LNCaP clone FGC (cell line): ENCODE measurements around the gene IGF1.

ENCODE experiments used
- DNase-seq: peaks from one replicate; pipeline ENCODE4 v3.0.0-alpha.2; 2011; ENCODE audit warnings: low read depth
- H3K4me3 ChIP-seq: 2 replicates; pipeline ENCODE4 v1.5.1; 2011; ENCODE audit warnings: mild to moderate bottlenecking, low read depth, low read length, control low read depth
- TF ChIP-seq, protein P1 (sequence below): IDR thresholded peaks from 2 replicates; pipeline ENCODE4 v1.5.1; 2012; ENCODE audit warnings: mild to moderate bottlenecking; ENCODE audit not compliant: control insufficient read depth, insufficient read depth; ENCODE audit errors: extremely low read depth

IGF1 gene

DNA sequence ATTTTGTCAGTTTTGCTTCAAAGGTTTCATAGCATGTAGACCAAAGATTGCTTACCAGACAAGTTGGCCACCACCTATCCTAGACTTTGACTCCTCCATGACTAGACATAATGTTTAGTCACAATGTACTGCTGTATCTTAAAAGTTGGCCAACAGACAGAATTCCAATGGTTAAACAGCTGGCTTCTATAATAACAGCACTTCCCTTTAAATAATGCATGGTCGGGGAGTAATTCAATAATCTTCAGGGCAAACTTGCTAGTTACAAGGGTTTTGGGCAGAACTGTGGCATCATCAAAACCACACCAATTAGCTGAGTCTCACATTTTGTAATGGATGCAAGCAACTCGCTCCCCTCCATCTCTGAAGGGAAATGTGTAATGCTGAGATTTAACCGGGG lies 56.9 kb downstream of the IGF1 start:
- no peak for DNase-seq
- H3K4me3 ChIP-seq, result no peak overlapping the region
- TF ChIP-seq, protein P1, sequence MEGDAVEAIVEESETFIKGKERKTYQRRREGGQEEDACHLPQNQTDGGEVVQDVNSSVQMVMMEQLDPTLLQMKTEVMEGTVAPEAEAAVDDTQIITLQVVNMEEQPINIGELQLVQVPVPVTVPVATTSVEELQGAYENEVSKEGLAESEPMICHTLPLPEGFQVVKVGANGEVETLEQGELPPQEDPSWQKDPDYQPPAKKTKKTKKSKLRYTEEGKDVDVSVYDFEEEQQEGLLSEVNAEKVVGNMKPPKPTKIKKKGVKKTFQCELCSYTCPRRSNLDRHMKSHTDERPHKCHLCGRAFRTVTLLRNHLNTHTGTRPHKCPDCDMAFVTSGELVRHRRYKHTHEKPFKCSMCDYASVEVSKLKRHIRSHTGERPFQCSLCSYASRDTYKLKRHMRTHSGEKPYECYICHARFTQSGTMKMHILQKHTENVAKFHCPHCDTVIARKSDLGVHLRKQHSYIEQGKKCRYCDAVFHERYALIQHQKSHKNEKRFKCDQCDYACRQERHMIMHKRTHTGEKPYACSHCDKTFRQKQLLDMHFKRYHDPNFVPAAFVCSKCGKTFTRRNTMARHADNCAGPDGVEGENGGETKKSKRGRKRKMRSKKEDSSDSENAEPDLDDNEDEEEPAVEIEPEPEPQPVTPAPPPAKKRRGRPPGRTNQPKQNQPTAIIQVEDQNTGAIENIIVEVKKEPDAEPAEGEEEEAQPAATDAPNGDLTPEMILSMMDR, result no peak

DNA sequence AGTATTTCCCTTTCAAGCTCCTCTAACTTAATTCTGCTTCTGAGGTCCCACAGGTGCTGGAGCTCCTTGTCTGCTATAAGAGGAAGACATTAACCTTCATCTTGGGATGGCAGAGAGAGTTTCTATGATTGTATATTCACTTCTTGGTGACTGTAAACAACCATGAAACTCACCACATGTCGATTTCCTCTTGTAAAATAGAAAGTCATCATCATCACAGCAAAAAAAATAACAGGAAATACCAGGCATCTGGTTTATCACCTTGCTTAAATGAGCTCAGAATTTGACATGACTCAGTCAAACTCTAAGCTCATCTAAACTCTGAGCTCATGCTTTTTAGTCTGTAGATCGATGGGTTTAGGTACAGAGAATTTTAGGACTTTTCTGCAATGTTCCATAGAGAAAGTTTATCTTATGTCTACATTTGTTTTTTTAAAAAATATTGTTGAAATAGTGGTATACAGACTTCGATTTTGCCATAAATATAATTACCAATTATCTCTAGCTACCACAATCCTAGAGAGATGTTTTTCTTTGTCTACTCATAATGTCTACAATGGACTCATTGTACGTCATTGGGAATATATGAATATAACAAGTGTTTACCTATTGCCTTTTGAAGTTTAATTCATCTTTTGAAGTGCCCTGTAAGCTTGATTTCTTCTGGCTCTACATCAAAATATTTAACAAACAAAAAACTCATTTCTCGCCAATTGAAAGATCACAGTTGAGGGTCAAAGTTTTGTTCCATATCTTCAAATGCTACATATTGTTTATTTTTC lies 58.4 kb downstream of the IGF1 start:
- H3K4me3 ChIP-seq, result no peak overlapping the region
- TF ChIP-seq, protein P1, result no peak
- no peak for DNase-seq

DNA sequence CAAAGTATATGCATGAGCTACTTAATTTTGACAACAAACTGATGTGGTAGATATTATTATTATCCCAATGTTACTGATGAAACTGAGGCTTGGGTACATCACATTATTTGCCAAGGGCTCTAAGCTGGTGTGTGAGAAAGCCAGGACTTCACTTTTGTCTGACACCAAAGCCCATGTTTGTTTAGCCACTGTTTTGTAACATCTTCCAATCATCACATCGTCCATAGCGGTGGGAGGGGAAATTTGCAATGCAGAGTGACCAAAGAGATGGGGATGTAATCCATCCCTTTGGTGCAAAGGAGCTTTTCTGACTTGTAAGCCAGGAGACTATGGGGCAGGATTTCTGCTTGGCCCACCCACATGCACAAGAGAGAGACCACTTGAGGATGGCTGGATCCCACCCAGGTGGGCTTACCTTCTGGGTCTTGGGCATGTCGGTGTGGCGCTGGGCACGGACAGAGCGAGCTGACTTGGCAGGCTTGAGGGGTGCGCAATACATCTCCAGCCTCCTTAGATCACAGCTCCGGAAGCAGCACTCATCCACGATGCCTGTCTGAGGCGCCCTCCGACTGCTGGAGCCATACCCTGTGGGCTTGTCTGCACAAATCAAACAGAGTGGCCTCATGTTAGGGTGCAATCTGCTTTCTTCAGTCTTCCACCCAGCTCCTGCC lies 61.1 kb downstream of the IGF1 start:
- TF ChIP-seq, protein P1, result no peak
- no peak for DNase-seq
- H3K4me3 ChIP-seq, result no peak overlapping the region

DNA sequence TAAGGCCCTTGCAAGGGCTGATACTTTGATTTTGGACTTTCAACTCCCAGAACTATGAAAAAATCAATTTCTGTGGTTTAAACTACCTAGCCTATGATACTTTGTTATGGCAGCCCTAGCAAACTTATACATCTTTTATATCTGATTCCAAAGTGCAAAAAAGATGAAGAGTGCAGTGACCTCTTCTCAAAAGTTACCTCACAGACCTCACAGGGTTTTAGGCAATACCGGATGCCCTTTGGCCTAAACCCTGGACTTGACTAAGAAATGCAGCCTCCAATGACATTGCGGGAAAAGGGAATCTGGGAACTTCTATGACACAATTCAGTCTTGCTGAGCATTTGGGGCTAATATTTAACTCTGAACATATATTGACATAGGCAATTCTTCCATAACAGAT lies 63.3 kb downstream of the IGF1 start:
- TF ChIP-seq, protein P1, result no peak
- no peak overlapping the region for H3K4me3 ChIP-seq
- no peak for DNase-seq

DNA sequence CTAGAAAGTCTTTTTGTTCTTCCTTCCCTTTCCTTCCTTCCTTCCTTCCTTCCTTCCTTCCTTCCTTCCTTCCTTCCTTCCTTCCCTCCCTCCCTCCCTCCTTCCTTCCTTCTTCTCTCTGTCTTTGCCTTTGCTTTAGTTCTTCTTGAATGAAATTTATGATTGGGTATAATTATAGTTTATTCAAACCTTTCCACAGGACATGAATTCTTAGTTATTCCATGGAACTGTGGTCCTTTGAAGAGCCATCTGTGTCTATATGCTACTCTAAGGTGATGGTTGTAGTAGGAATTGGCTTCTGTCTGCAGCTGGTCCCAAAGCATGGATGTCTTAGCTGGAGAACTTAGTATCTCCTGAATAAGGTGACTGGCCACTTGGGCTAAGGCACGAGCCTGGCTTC lies 64.8 kb downstream of the IGF1 start:
- TF ChIP-seq, protein P1, result no peak
- H3K4me3 ChIP-seq, result no peak overlapping the region
- DNase-seq, result no peak

DNA sequence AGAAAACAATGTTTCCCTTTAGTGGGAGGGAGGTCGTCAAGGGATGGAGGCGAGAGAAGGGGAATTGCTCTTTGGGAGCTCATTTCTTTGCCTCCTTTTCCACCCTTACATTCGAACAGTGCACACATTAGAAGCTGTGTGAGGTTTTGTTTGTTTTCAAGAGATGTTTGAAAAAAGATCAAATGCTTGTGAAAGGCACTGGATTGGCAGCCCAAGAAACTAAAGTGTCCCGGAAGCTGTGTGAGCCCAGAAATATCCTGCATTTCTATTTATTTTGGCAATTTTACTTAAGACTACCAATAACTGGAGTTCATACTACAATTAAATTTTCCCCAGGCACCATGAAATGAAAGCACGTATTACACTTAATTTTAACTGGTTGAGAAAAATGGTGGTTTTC lies 67.0 kb downstream of the IGF1 start:
- no peak for DNase-seq
- no peak overlapping the region for H3K4me3 ChIP-seq
- TF ChIP-seq, protein P1, result no peak
